GM19099 (cell line): ENCODE measurements around the gene SORCS1.

ENCODE experiments used
- POLR2A ChIP-seq: IDR thresholded peaks from 3 replicates; pipeline ENCODE4 v1.6.1; 2011; ENCODE audit warnings: low read depth; ENCODE audit not compliant: insufficient read length; ENCODE audit errors: extremely low read depth

SORCS1 gene

GRCh38 chr10:106560925-106561640 lies 603.4 kb downstream of the SORCS1 start:
- TF ChIP-seq POLR2A = no peak

GRCh38 chr10:106559442-106559841 lies 605.1 kb downstream of the SORCS1 start:
- TF ChIP-seq POLR2A = no peak

GRCh38 chr10:106557951-106558733 lies 606.4 kb downstream of the SORCS1 start:
- no peak for TF ChIP-seq POLR2A

GRCh38 chr10:106557053-106557452 lies 607.5 kb downstream of the SORCS1 start:
- TF ChIP-seq POLR2A = no peak

GRCh38 chr10:106555599-106555998 lies 608.9 kb downstream of the SORCS1 start:
- TF ChIP-seq POLR2A = no peak

GRCh38 chr10:106551501-106552062 lies 612.9 kb downstream of the SORCS1 start:
- no peak for TF ChIP-seq POLR2A

GRCh38 chr10:106548832-106549231 lies 615.7 kb downstream of the SORCS1 start:
- no peak for TF ChIP-seq POLR2A

GRCh38 chr10:106547047-106547635 lies 617.4 kb downstream of the SORCS1 start:
- no peak for TF ChIP-seq POLR2A

GRCh38 chr10:106542461-106542860 lies 622.0 kb downstream of the SORCS1 start:
- no peak for TF ChIP-seq POLR2A

GRCh38 chr10:106540645-106541044 lies 623.9 kb downstream of the SORCS1 start:
- no peak for TF ChIP-seq POLR2A

- no peak for TF ChIP-seq POLR2A
Observed at GRCh38 chr10:106537866-106538265, 626.6 kb downstream of the SORCS1 start.

GRCh38 chr10:106535304-106535953 lies 629.1 kb downstream of the SORCS1 start:
- TF ChIP-seq POLR2A = no peak

- no peak for TF ChIP-seq POLR2A
Observed at GRCh38 chr10:106534441-106534840, 630.1 kb downstream of the SORCS1 start.

- TF ChIP-seq POLR2A = no peak
Observed at GRCh38 chr10:106528702-106529101, 635.8 kb downstream of the SORCS1 start.

- TF ChIP-seq POLR2A = no peak
Observed at GRCh38 chr10:106525835-106526234, 638.7 kb downstream of the SORCS1 start.
